HepG2 (cell line): ENCODE results near the gene MAP3K20. TPM values are rescaled to one million over a fixed set of nuclear protein-coding genes. Genes with fewer than 3 reads are reported as not detected.

Experiments
- ATAC-seq: fragments of 200-7000 bp; cut with Tn5 transposase; 3 replicates; pipeline ENCODE4 v1.9.1; 2020; ENCODE audit warnings: mild to moderate bottlenecking, moderate library complexity
- BruUV-seq: library from RNA; stranded (reverse); fragments of 400-500 nt; replicated peaks from 2 replicates; lab custom pipeline; 2021; lab: Mats Ljungman, UMichigan
- CTCF ChIA-PET: fragments of 300-600 bp; formaldehyde crosslinking; extraction: SDS; loops from one replicate; lab custom pipeline; 2021; ENCODE audit warnings: low total read pairs, inconsistent platforms, low intra/inter-chr PET ratio; lab: Yijun Ruan, JAX
- POLR2A ChIA-PET: fragments of 350-600 bp; sonication (Branson Sonifier 250); formaldehyde crosslinking; loops from one replicate; lab custom pipeline; 2020; ENCODE audit warnings: antibody characterized with exemption, inconsistent platforms; lab: Yijun Ruan, JAX
- DNase-seq: peaks from one replicate; pipeline ENCODE4 v3.0.0-alpha.2; 2015; ENCODE audit warnings: low spot score
- FAIRE-seq: peaks from 3 replicates; lab custom pipeline; 2011; peaks lifted over from hg19 to GRCh38; lab: Jason Lieb, UNC
- H2AFZ ChIP-seq: one replicate; pipeline ENCODE4 v1.6.1; 2011; ENCODE audit warnings: low read length, inconsistent platforms
- H3K27ac ChIP-seq: fragments of 300-600 bp; 3 replicates; pipeline ENCODE4 v1.8.0; 2011; ENCODE audit warnings: mixed run types, mild to moderate bottlenecking, mixed read lengths, low read length, inconsistent platforms; ENCODE audit not compliant: insufficient read depth; ENCODE audit errors: extremely low read length
- H3K27me3 ChIP-seq, 2 experiments: fragments of 200-600 bp in 1 of 2; 2 replicates in 1 of 2; 3 replicates in 1 of 2; pipeline versions ENCODE4 v1.6.0 to v1.8.0; 2011; ENCODE audit warnings: low read length in 2 of 2, mild to moderate bottlenecking in 2 of 2, moderate library complexity in 2 of 2, inconsistent platforms in 1 of 2; ENCODE audit not compliant: insufficient read depth in 2 of 2, control insufficient read depth in 1 of 2
- H3K36me3 ChIP-seq, 2 experiments: fragments of 200-600 bp in 1 of 2; replicated peaks in 1 of 2; 2 replicates in 1 of 2; 3 replicates in 1 of 2; pipeline versions ENCODE4 v1.5.1 to v1.8.0; 2011; ENCODE audit warnings: low read length in 2 of 2, inconsistent platforms in 1 of 2; ENCODE audit not compliant: insufficient read depth in 2 of 2, control insufficient read depth in 1 of 2
- H3K4me1 ChIP-seq: 2 replicates; pipeline ENCODE4 v1.5.1; 2012; ENCODE audit warnings: low read length, inconsistent platforms; ENCODE audit not compliant: insufficient read depth
- H3K4me2 ChIP-seq: 2 replicates; pipeline ENCODE4 v1.6.0; 2011; ENCODE audit warnings: low read depth, low read length, inconsistent platforms
- H3K4me3 ChIP-seq, 3 experiments: fragments of 200-600 bp in 1 of 3; sonication (generic), shearing (Covaris generic) in 1 of 3; replicated peaks in 1 of 3; 2 replicates each; pipeline ENCODE4 v1.5.1; 2011 to 2016; ENCODE audit warnings: low read length in 3 of 3, inconsistent platforms in 2 of 3, low read depth in 2 of 3, mild to moderate bottlenecking in 2 of 3, control low read depth in 1 of 3, mixed read lengths in 1 of 3; ENCODE audit not compliant: insufficient read depth in 1 of 3
- H3K79me2 ChIP-seq: one replicate; pipeline ENCODE4 v1.6.1; 2011; ENCODE audit warnings: low read length, inconsistent platforms; ENCODE audit not compliant: insufficient read depth
- H3K9ac ChIP-seq: 2 replicates; pipeline ENCODE4 v1.6.0; 2011; ENCODE audit warnings: mild to moderate bottlenecking, low read depth, low read length, inconsistent platforms; ENCODE audit not compliant: insufficient read depth
- H3K9me3 ChIP-seq: 2 replicates; pipeline ENCODE4 v1.5.1; 2012; ENCODE audit warnings: mild to moderate bottlenecking, low read length
- H4K20me1 ChIP-seq: 2 replicates; pipeline ENCODE4 v1.6.0; 2011; ENCODE audit warnings: inconsistent platforms, mild to moderate bottlenecking, low read length, moderate library complexity; ENCODE audit not compliant: insufficient read depth
- ASH2L ChIP-seq: fragments of 300-600, 200-600 bp; sonication (generic); IDR thresholded peaks from 2 replicates; pipeline ENCODE4 v1.7.0; 2017; ENCODE audit warnings: low read depth, mild to moderate bottlenecking, moderate library complexity, mixed read lengths, low read length; ENCODE audit not compliant: insufficient read length
- EP300 ChIP-seq, 3 experiments: sonication (generic) in 1 of 3; formaldehyde crosslinking in 1 of 3; IDR thresholded peaks; 2 replicates each; pipeline versions ENCODE4 v1.5.1 to v1.6.1; 2011 to 2020; ENCODE audit warnings: low read depth in 2 of 3, low read length in 2 of 3, borderline replicate concordance in 1 of 3, improper control_type of control experiment in 1 of 3, mild to moderate bottlenecking in 1 of 3, missing genetic modification reagents in 1 of 3, moderate library complexity in 1 of 3
- FOSL1 ChIP-seq: sonication (generic); formaldehyde crosslinking; IDR thresholded peaks from 2 replicates; pipeline ENCODE4 v1.9.0; 2021; ENCODE audit warnings: missing genetic modification reagents, borderline replicate concordance
- GFI1 ChIP-seq: sonication (generic); formaldehyde crosslinking; IDR thresholded peaks from 2 replicates; pipeline ENCODE4 v1.5.0; 2020; ENCODE audit warnings: missing genetic modification reagents, mild to moderate bottlenecking, borderline replicate concordance
- GPN1 ChIP-seq: sonication (generic); formaldehyde crosslinking; IDR thresholded peaks from 2 replicates; pipeline ENCODE4 v1.5.1; 2020; ENCODE audit warnings: missing genetic modification reagents, borderline replicate concordance
- HMG20B ChIP-seq: conservative IDR thresholded peaks from 2 replicates; pipeline ENCODE4 v1.6.1; 2016; ENCODE audit warnings: missing genetic modification reagents, missing compliant biosample characterization
- PHF21A ChIP-seq: sonication (generic); formaldehyde crosslinking; IDR thresholded peaks from 2 replicates; pipeline ENCODE4 v1.5.0; 2020; ENCODE audit warnings: mild to moderate bottlenecking, missing genetic modification reagents
- SALL2 ChIP-seq: sonication (generic); formaldehyde crosslinking; IDR thresholded peaks from 2 replicates; pipeline ENCODE4 v1.8.1; 2023; ENCODE audit warnings: mild to moderate bottlenecking, missing genetic modification reagents, inconsistent platforms
- ZFX ChIP-seq: sonication (generic); formaldehyde crosslinking; IDR thresholded peaks from 2 replicates; pipeline ENCODE4 v1.4.0; 2020; ENCODE audit warnings: mild to moderate bottlenecking, low read depth, missing genetic modification reagents, moderate library complexity
- ZSCAN12 ChIP-seq: sonication (generic); formaldehyde crosslinking; IDR thresholded peaks from 2 replicates; pipeline ENCODE4 v1.9.0; 2021; ENCODE audit warnings: mild to moderate bottlenecking, missing genetic modification reagents
- WGBS: methylation state at CpG from one replicate; pipeline ENCODE4 v1.1.6; 2017; ENCODE audit warnings: low lambda C conversion rate; 5-methylcytosine and 5-hydroxymethylcytosine counted together
- in situ Hi-C: cut with HindIII; loops from 2 replicates; pipeline ENCODE4 v1.10.0; 2017; ENCODE audit warnings: low pct_unique_long_range_greater_than_20kb; ENCODE audit not compliant: extremely low pct_ligation_motif_present
- intact Hi-C: fragments of 100-400 bp; cut with micrococcal nuclease; formaldehyde crosslinking; loops from one replicate; pipeline ENCODE4 v1.10.0; 2022; ENCODE audit not compliant: unreplicated experiment
- polyA plus RNA-seq, 8 experiments: library from polyadenylated mRNA; depleted of rRNA in 3 of 8; stranded (reverse) in 7 of 8; unstranded in 1 of 8; fragments of >200 nt; fragmentation: Illumina TruSeq in 4 of 8; extraction: Trizol in 4 of 8; gene quantifications; 2 replicates each; pipeline versions ENCODE4 v1.2.1 to v1.2.3, GENCODE V29; 2011 to 2016; ENCODE audit warnings: low read depth in 4 of 8, missing spikeins in 1 of 8, mixed read lengths in 1 of 8; ENCODE audit not compliant: insufficient read depth in 1 of 8
- total RNA-seq, 5 experiments: library from RNA; depleted of rRNA; stranded (reverse); fragments of >200 nt; fragmentation: Illumina TruSeq; extraction: Trizol; gene quantifications; 2 replicates each; pipeline ENCODE4 v1.2.3, GENCODE V29; 2016; ENCODE audit warnings: low read depth in 1 of 5
- TF ChIP-seq, protein P1 (sequence below): sonication (generic); formaldehyde crosslinking; IDR thresholded peaks from 2 replicates; pipeline ENCODE4 v1.8.0; 2022; ENCODE audit warnings: missing genetic modification reagents, mild to moderate bottlenecking, moderate library complexity, borderline replicate concordance
- TF ChIP-seq, protein P2 (sequence below), 2 experiments: sonication (generic) in 1 of 2; formaldehyde crosslinking in 1 of 2; IDR thresholded peaks; 2 replicates each; pipeline versions ENCODE4 v1.5.1 to v1.6.1; 2011 to 2020; ENCODE audit warnings: borderline replicate concordance in 1 of 2, low read depth in 1 of 2, low read length in 1 of 2, mild to moderate bottlenecking in 1 of 2, missing genetic modification reagents in 1 of 2, moderate library complexity in 1 of 2
- TF ChIP-seq, protein P3 (sequence below): IDR thresholded peaks from 2 replicates; pipeline ENCODE4 v1.6.1; 2012; ENCODE audit warnings: low read length, improper control_type of control experiment

MAP3K20 gene
- total and polyA plus RNA-seq, 2 of the 13 experiments (the other 11 are each of a cell fraction or from before 2014, with no cell fraction given), result 5.2 to 13.5 TPM

DNA sequence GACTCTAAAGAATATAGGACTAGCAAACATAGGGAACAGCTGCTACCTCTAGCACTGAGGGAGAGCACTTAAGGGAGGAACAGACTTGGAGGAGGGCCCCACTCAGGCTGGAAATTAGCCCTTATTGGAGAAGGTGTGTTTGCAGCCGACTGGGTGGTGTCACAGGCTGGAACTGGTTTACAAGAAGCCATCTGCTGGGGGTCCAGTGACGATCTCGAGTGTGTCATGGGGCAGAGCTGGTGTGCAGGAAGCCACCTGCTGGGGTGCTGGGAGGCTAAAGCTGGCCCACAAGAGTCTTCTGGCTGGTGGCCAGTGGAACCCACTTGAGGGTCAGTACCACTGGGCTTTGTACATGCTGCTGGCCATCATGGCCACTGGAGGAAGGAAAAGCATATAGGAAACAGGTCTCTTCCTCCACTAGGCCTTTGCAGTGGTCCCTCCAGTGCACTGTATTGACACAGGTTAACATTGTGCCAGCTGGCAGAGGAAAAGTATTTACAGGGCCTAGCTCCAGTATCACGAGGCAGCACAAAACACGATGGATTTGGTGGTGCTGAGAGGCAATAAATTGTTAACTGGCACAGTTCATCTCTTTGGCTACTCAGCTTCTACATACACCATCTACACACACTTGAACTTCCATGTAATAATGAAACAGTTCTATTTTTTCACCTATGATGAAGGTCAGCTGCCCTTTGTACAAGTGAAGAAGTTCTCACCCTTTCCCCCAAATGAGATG lies 43.6 kb downstream of the MAP3K20 start (continued):
- TF ChIP-seq, protein P1, sequence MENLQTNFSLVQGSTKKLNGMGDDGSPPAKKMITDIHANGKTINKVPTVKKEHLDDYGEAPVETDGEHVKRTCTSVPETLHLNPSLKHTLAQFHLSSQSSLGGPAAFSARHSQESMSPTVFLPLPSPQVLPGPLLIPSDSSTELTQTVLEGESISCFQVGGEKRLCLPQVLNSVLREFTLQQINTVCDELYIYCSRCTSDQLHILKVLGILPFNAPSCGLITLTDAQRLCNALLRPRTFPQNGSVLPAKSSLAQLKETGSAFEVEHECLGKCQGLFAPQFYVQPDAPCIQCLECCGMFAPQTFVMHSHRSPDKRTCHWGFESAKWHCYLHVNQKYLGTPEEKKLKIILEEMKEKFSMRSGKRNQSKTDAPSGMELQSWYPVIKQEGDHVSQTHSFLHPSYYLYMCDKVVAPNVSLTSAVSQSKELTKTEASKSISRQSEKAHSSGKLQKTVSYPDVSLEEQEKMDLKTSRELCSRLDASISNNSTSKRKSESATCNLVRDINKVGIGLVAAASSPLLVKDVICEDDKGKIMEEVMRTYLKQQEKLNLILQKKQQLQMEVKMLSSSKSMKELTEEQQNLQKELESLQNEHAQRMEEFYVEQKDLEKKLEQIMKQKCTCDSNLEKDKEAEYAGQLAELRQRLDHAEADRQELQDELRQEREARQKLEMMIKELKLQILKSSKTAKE (CRISPR knock-in tag), result no peak
- TF ChIP-seq SALL2 (CRISPR knock-in tag), result no peak
- TF ChIP-seq ZFX (CRISPR knock-in tag), result no peak

DNA sequence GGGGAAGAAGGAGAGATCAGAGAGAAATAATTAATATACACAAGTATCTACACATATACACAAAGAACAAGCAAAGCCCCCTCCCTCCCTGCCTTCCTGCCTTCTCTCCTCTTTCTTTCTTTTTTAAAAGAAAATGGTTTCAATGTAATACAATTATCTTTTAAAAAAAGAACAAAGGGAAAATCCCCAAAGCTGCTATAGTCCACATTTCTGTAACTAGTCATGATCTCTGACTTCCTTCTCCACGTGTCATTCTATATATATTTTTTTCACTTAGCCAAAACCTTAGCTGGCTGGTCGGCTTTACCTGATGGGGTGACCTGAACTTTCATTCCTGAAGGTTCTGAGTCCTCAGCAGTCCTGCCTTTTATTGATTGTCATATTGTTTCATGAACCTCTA lies 44.3 kb downstream of the MAP3K20 start:
- POLR2A ChIA-PET, result no interaction called here
- no peak for TF ChIP-seq HMG20B (CRISPR knock-in tag)
- TF ChIP-seq GPN1 (CRISPR knock-in tag), result no peak
- no peak for TF ChIP-seq PHF21A (CRISPR knock-in tag)
- TF ChIP-seq FOSL1 (CRISPR knock-in tag), result no peak
- TF ChIP-seq ASH2L, result no peak
- TF ChIP-seq GFI1 (CRISPR knock-in tag), result no peak
- TF ChIP-seq, protein P2, sequence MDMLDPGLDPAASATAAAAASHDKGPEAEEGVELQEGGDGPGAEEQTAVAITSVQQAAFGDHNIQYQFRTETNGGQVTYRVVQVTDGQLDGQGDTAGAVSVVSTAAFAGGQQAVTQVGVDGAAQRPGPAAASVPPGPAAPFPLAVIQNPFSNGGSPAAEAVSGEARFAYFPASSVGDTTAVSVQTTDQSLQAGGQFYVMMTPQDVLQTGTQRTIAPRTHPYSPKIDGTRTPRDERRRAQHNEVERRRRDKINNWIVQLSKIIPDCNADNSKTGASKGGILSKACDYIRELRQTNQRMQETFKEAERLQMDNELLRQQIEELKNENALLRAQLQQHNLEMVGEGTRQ (IDR thresholded peaks at IDR 0.05; ENCODE audit: low read depth, low read length), result no peak
- TF ChIP-seq, protein P2 (CRISPR knock-in tag; IDR thresholded peaks at IDR 0.05; ENCODE audit: borderline replicate concordance), result no peak
- TF ChIP-seq, protein P3, sequence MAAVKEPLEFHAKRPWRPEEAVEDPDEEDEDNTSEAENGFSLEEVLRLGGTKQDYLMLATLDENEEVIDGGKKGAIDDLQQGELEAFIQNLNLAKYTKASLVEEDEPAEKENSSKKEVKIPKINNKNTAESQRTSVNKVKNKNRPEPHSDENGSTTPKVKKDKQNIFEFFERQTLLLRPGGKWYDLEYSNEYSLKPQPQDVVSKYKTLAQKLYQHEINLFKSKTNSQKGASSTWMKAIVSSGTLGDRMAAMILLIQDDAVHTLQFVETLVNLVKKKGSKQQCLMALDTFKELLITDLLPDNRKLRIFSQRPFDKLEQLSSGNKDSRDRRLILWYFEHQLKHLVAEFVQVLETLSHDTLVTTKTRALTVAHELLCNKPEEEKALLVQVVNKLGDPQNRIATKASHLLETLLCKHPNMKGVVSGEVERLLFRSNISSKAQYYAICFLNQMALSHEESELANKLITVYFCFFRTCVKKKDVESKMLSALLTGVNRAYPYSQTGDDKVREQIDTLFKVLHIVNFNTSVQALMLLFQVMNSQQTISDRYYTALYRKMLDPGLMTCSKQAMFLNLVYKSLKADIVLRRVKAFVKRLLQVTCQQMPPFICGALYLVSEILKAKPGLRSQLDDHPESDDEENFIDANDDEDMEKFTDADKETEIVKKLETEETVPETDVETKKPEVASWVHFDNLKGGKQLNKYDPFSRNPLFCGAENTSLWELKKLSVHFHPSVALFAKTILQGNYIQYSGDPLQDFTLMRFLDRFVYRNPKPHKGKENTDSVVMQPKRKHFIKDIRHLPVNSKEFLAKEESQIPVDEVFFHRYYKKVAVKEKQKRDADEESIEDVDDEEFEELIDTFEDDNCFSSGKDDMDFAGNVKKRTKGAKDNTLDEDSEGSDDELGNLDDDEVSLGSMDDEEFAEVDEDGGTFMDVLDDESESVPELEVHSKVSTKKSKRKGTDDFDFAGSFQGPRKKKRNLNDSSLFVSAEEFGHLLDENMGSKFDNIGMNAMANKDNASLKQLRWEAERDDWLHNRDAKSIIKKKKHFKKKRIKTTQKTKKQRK, result no peak
- no peak for TF ChIP-seq EP300 (IDR thresholded peaks at IDR 0.05; ENCODE audit: low read depth in 2 of 2, low read length in 2 of 2)
- no peak for TF ChIP-seq EP300 (CRISPR knock-in tag; IDR thresholded peaks at IDR 0.05; ENCODE audit: borderline replicate concordance)
- TF ChIP-seq ZSCAN12 (CRISPR knock-in tag), result no peak

More for the DNA sequence above, 44.3 kb downstream of the MAP3K20 start:
- Histone ChIP-seq H3K36me3 (no peaks in the 10 kb centered on the region), H3K4me1 (no peaks in the 10 kb centered on the region), H2AFZ (no peak overlapping the region), H3K27ac (no peak overlapping the region), H3K4me2 (no peak overlapping the region), H3K9me3 (no peaks in the 10 kb centered on the region), H4K20me1 (no peaks in the 10 kb centered on the region), H3K9ac (no peak overlapping the region), H3K4me3 (no peak overlapping the region), H3K27me3 (no peaks in the 10 kb centered on the region), H3K79me2 (no peaks in the 10 kb centered on the region)
- no TSS peak for BruUV-seq
- CTCF ChIA-PET, result no interaction called here
- ATAC-seq, result no peak
- WGBS, result 92% methylated on average over 2 of the region's 2 CpGs
- intact Hi-C loops, result no loop called here
- in situ Hi-C loops, result no loop called here
- no peak for FAIRE-seq
- DNase-seq, result no peak
